T-cell (primary cell): ENCODE results near the gene INPP5D. TPM values are rescaled to one million over a fixed set of nuclear protein-coding genes. Genes with fewer than 3 reads are reported as not detected.
A peak's percentile ranks its signal among the peaks of the same experiment; 100 is the strongest.
"Not testable (repeated sequence)": the region's sequence is repeated elsewhere in the genome, so short reads cannot be mapped to it uniquely, and the experiment has no call there.

Experiments
- ATAC-seq, 4 experiments: fragments of 200-7000 bp in 3 of 4; fragments of 150-1000 bp in 1 of 4; cut with Tn5 transposase; replicated peaks in 1 of 4; 1 replicate in 3 of 4; 2 replicates in 1 of 4; pipeline ENCODE4 v1.10.0; 2021; ENCODE audit warnings: moderate library complexity in 3 of 4, mild to moderate bottlenecking in 2 of 4, moderate number of reproducible peaks in 1 of 4
- CTCF ChIA-PET, 2 donors: fragments of 300-600 bp; sonication (Branson Sonifier 250); formaldehyde crosslinking; loops; one replicate each; lab custom pipeline; 2022; ENCODE audit warnings: antibody characterized with exemption in 2 of 2; lab: Charles Lee
- POLR2A ChIA-PET, 2 donors: fragments of 300-600 bp; sonication (Branson Sonifier 250); formaldehyde crosslinking; loops; one replicate each; lab custom pipeline; 2022; ENCODE audit warnings: antibody characterized with exemption in 2 of 2; lab: Charles Lee
- DNase-seq, 35 experiments: peaks; one replicate each; pipeline versions ENCODE4 v3.0.0 to v3.0.0-alpha.2; 2013 to 2023
- H3K27ac ChIP-seq: one replicate; pipeline ENCODE4 v1.5.1; 2013; ENCODE audit warnings: low read length
- H3K27me3 ChIP-seq, 2 experiments: replicated peaks in 1 of 2; 1 replicate in 1 of 2; 2 replicates in 1 of 2; pipeline versions ENCODE4 v1.6.1 to v1.7.0; 2013; ENCODE audit warnings: low read length in 1 of 2, mixed read lengths in 1 of 2; ENCODE audit not compliant: control insufficient read depth in 2 of 2, insufficient read depth in 2 of 2; ENCODE audit errors: extremely low read depth in 1 of 2
- H3K36me3 ChIP-seq, 2 donors: 1 replicate in 1 of 2; 2 replicates in 1 of 2; pipeline versions ENCODE4 v1.6.1 to v1.7.0; 2013; ENCODE audit warnings: low read length in 1 of 2; ENCODE audit not compliant: control insufficient read depth in 2 of 2, insufficient read depth in 1 of 2; ENCODE audit errors: extremely low read depth in 1 of 2
- H3K4me1 ChIP-seq, 2 experiments: 1 replicate in 1 of 2; 2 replicates in 1 of 2; pipeline versions ENCODE4 v1.6.1 to v1.7.0; 2013; ENCODE audit warnings: low read length in 2 of 2, mixed read lengths in 1 of 2; ENCODE audit not compliant: insufficient read depth in 2 of 2, control insufficient read depth in 1 of 2; ENCODE audit errors: extremely low read depth in 1 of 2
- H3K4me3 ChIP-seq, 2 donors: 1 replicate in 1 of 2; 2 replicates in 1 of 2; pipeline versions ENCODE4 v1.5.1 to v1.7.0; 2013; ENCODE audit warnings: mild to moderate bottlenecking in 2 of 2, low read length in 1 of 2, moderate library complexity in 1 of 2; ENCODE audit not compliant: control insufficient read depth in 1 of 2; ENCODE audit errors: extremely low read depth in 1 of 2
- H3K9me3 ChIP-seq: 2 replicates; pipeline ENCODE4 v1.7.0; 2013
- H3K27ac Mint-ChIP-seq, 2 donors: one replicate each; pipeline ENCODE4 v1.8.0; 2020 to 2021; ENCODE audit warnings: mild to moderate bottlenecking in 2 of 2, mixed read lengths in 2 of 2
- H3K27me3 Mint-ChIP-seq, 2 donors: one replicate each; pipeline ENCODE4 v1.8.0; 2021 to 2022; ENCODE audit warnings: mixed read lengths in 2 of 2
- H3K36me3 Mint-ChIP-seq: one replicate; pipeline ENCODE4 v1.8.0; 2021; ENCODE audit warnings: mixed read lengths
- H3K4me1 Mint-ChIP-seq, 3 donors: one replicate each; pipeline ENCODE4 v1.8.0; 2020 to 2022; ENCODE audit warnings: mixed read lengths in 3 of 3, mild to moderate bottlenecking in 1 of 3
- H3K4me3 Mint-ChIP-seq, 3 donors: one replicate each; pipeline ENCODE4 v1.8.0; 2020 to 2022; ENCODE audit warnings: mild to moderate bottlenecking in 3 of 3, mixed read lengths in 3 of 3, moderate library complexity in 3 of 3
- H3K9me3 Mint-ChIP-seq, 3 donors: one replicate each; pipeline ENCODE4 v1.8.0; 2020 to 2022; ENCODE audit warnings: mixed read lengths in 3 of 3
- WGBS: methylation state at CpG from one replicate; pipeline ENCODE4 v1.1.5; 2013; ENCODE audit warnings: missing lambda C conversion rate; ENCODE audit not compliant: insufficient coverage; 5-methylcytosine and 5-hydroxymethylcytosine counted together
- total RNA-seq, 35 experiments: library from RNA in 6 of 35; stranded (reverse) in 6 of 35; fragments of 120-200 nt in 1 of 35; gene quantifications; one replicate each; pipeline versions ENCODE4 v1.2.1 to v1.2.4 and lab custom pipeline; 2013 to 2026

INPP5D gene
- total RNA-seq, 5 donors from 2014 or later (not counting 1 experiment from before 2014, with no cell fraction given), result 108 to 216 (median 135) TPM

GRCh38 chr2:233051241-233052149 lies 8.6 kb upstream of the INPP5D start:
- CTCF ChIA-PET, result interaction anchor here (0.6 to 1.5 kb wide), 3 partner anchors 9 to 1279 kb away, joined by 3 to 4 read pairs (median 3); no protein-coding TSS in a partner anchor
- Mint-ChIP-seq H3K4me1 (peaks cover 11 to 24% (median 17%) of the 10 kb centered on the region in 3 donors), H3K9me3 (no peaks in the 10 kb centered on the region), H3K4me3 (no peak overlapping the region), H3K36me3 (no peaks in the 10 kb centered on the region), H3K27me3 (peaks cover 0 to 2% of the 10 kb centered on the region in 2 donors), H3K27ac (no peak overlapping the region)
- no peak overlapping the region for H3K4me3 ChIP-seq
- H3K9me3 ChIP-seq, result no peaks in the 10 kb centered on the region
- POLR2A ChIA-PET, result no interaction called here
- peaks cover 0 to 25% of the 10 kb centered on the region in 2 experiments for H3K4me1 ChIP-seq
- H3K27me3 ChIP-seq, result peaks cover 0 to 4% of the 10 kb centered on the region in 2 experiments
- 87% methylated on average over 16 of the region's 24 CpGs for WGBS
- no peaks in the 10 kb centered on the region for H3K36me3 ChIP-seq
- DNase-seq (no peak), ATAC-seq (no peak)
- no peak overlapping the region for H3K27ac ChIP-seq

GRCh38 chr2:233052517-233052916 lies 7.6 kb upstream of the INPP5D start:
- POLR2A ChIA-PET, result not testable (repeated sequence)

GRCh38 chr2:233053928-233054784 lies 6.0 kb upstream of the INPP5D start:
- POLR2A ChIA-PET, result interaction anchor here in 1 of 2 donors (0.6 kb wide), 1 partner anchor 1830 kb away, joined by 5 read pairs; no protein-coding TSS in a partner anchor

More at GRCh38 chr2:233052517-233052916, 7.6 kb upstream of the INPP5D start:
- peaks cover 0 to 28% of the 10 kb centered on the region in 2 experiments for H3K4me1 ChIP-seq
- H3K9me3 Mint-ChIP-seq, H3K36me3 ChIP-seq, H3K27ac Mint-ChIP-seq, H3K27me3 Mint-ChIP-seq, H3K27me3 ChIP-seq, DNase-seq, H3K9me3 ChIP-seq, ATAC-seq, H3K36me3 Mint-ChIP-seq, H3K4me3 ChIP-seq, H3K27ac ChIP-seq, H3K4me3 Mint-ChIP-seq: not testable (repeated sequence)
- CTCF ChIA-PET, result interaction anchor here (0.5 to 1.5 kb wide), 4 partner anchors 8 to 340 kb away, joined by 3 to 6 read pairs (median 4); no protein-coding TSS in a partner anchor
- WGBS, result no CpG with 5 or more reads among the region's 4 CpGs
- peaks cover 11 to 24% (median 17%) of the 10 kb centered on the region in 3 donors for H3K4me1 Mint-ChIP-seq

GRCh38 chr2:233055362-233055761 lies 4.8 kb upstream of the INPP5D start:
- POLR2A ChIA-PET, result no interaction called here
- H3K4me3 ChIP-seq, result no peak overlapping the region
- WGBS, result 100% methylated on average over 2 of the region's 2 CpGs
- no peaks in the 10 kb centered on the region for H3K36me3 ChIP-seq
- H3K9me3 Mint-ChIP-seq, result no peaks in the 10 kb centered on the region
- peaks cover 0 to 32% of the 10 kb centered on the region in 2 experiments for H3K4me1 ChIP-seq
- H3K27me3 Mint-ChIP-seq, result no peaks in the 10 kb centered on the region
- peaks cover 0 to 4% of the 10 kb centered on the region in 2 experiments for H3K27me3 ChIP-seq
- ATAC-seq, result no peak
- no peaks in the 10 kb centered on the region for H3K9me3 ChIP-seq
- no peaks in the 10 kb centered on the region for H3K36me3 Mint-ChIP-seq
- CTCF ChIA-PET, result interaction anchor here (0.6 to 0.9 kb wide), 3 partner anchors 10 to 27 kb away, joined by 3 to 4 read pairs (median 4); no protein-coding TSS in a partner anchor
- no peak overlapping the region for H3K27ac Mint-ChIP-seq
- H3K4me1 Mint-ChIP-seq, result peaks cover 20 to 27% (median 22%) of the 10 kb centered on the region in 3 donors
- no peak overlapping the region for H3K4me3 Mint-ChIP-seq
- no peak overlapping the region for H3K27ac ChIP-seq
- DNase-seq, result no peak

More at GRCh38 chr2:233053928-233054784, 6.0 kb upstream of the INPP5D start:
- peak overlapping the region in 1 of 2 donors; percentile 21 for H3K27ac Mint-ChIP-seq
- Histone ChIP-seq H3K4me3 (no peak overlapping the region), H3K27me3 (peaks cover 0 to 4% of the 10 kb centered on the region in 2 experiments), H3K9me3 (no peaks in the 10 kb centered on the region), H3K27ac (no peak overlapping the region), H3K36me3 (no peaks in the 10 kb centered on the region), H3K4me1 (peaks cover 0 to 30% of the 10 kb centered on the region in 2 experiments)
- peak overlapping the region in 1 of 3 donors; percentile 15 for H3K4me3 Mint-ChIP-seq
- ATAC-seq (peak; percentile 70 to 79 (median 78)), DNase-seq (peak in 31 of 35 experiments; percentile 35 to 82 (median 57))
- H3K9me3 Mint-ChIP-seq, result no peaks in the 10 kb centered on the region
- 25% methylated on average over 19 of the region's 22 CpGs for WGBS
- H3K36me3 Mint-ChIP-seq, result no peaks in the 10 kb centered on the region
- no peaks in the 10 kb centered on the region for H3K27me3 Mint-ChIP-seq
- peaks cover 13 to 24% (median 20%) of the 10 kb centered on the region in 3 donors for H3K4me1 Mint-ChIP-seq
- CTCF ChIA-PET, result interaction anchor here (0.6 to 1.6 kb wide), 15 partner anchors 16 to 488 kb away, joined by 3 to 8 read pairs (median 3); partner anchors contain the start of gene ATG16L1 (in 1 of the 2)

- H3K4me1 Mint-ChIP-seq, result peaks cover 21 to 27% (median 25%) of the 10 kb centered on the region in 3 donors
- no peak overlapping the region for H3K4me3 Mint-ChIP-seq
- H3K4me3 ChIP-seq, result no peak overlapping the region
- H3K27me3 Mint-ChIP-seq, result no peaks in the 10 kb centered on the region
- no peaks in the 10 kb centered on the region for H3K36me3 Mint-ChIP-seq
- H3K27ac ChIP-seq, result no peak overlapping the region
- H3K27me3 ChIP-seq, result peaks cover 0 to 4% of the 10 kb centered on the region in 2 experiments
- CTCF ChIA-PET, result interaction anchor here in 1 of 2 donors (0.7 kb wide), 1 partner anchor 44 kb away, joined by 5 read pairs; no protein-coding TSS in a partner anchor
- H3K9me3 Mint-ChIP-seq, result no peaks in the 10 kb centered on the region
- ATAC-seq (no peak), DNase-seq (no peak)
- H3K4me1 ChIP-seq, result peaks cover 0 to 47% of the 10 kb centered on the region in 2 experiments
- H3K27ac Mint-ChIP-seq, result no peak overlapping the region
- H3K9me3 ChIP-seq, result no peaks in the 10 kb centered on the region
- WGBS, result 90% methylated on average over 5 of the region's 6 CpGs
- POLR2A ChIA-PET, result no interaction called here
- H3K36me3 ChIP-seq, result no peaks in the 10 kb centered on the region
These were observed 3.1 kb upstream of the INPP5D start for GRCh38 chr2:233056961-233057605.
